ENCODE data around the gene C2orf72. TPM values are rescaled to one million over a fixed set of nuclear protein-coding genes. Genes with fewer than 3 reads are reported as not detected.

Gene C2orf72
- total RNA-seq, 1 experiment from 2014 or later = 0.40 TPM

- no peak overlapping the region for H3K4me3 ChIP-seq (ENCODE audit: low read length)
- ATAC-seq (no peak), DNase-seq (no peak)
- H3K9me2 ChIP-seq (replicated peaks; ENCODE audit: low read length) = no peaks in the 10 kb centered on the region
- no peaks in the 10 kb centered on the region for H3F3A ChIP-seq (ENCODE audit: low read length, unreplicated experiment)
- intact Hi-C loops (cut with micrococcal nuclease) = no loop called here
- H3K79me2 ChIP-seq (ENCODE audit: low read length) = no peaks in the 10 kb centered on the region
- POLR2A ChIA-PET (ENCODE audit: unreplicated experiment) = no interaction called here
- H3K9me3 ChIP-seq (ENCODE audit: low read length) = no peaks in the 10 kb centered on the region
- H3K27ac ChIP-seq (ENCODE audit: low read length) = no peak overlapping the region
- CTCF ChIA-PET = no interaction called here
- H3K4me2 ChIP-seq (ENCODE audit: low read length) = no peak overlapping the region
- no peak overlapping the region for H2AFZ ChIP-seq (ENCODE audit: low read length)
- no peaks in the 10 kb centered on the region for H3K36me3 ChIP-seq (ENCODE audit: low read depth, low read length)
- no peaks in the 10 kb centered on the region for H3K4me1 ChIP-seq (ENCODE audit: insufficient read depth, low read length)
- no peaks in the 10 kb centered on the region for H4K20me1 ChIP-seq (ENCODE audit: low read length)
- TF ChIP-seq EZH2 (IDR thresholded peaks at IDR 0.05; ENCODE audit: low read length, unreplicated experiment) (no peak), CTCF (conservative IDR thresholded peaks at IDR 0.05; ENCODE audit: low read depth, low read length) (no peak), EZH2phosphoT487 (IDR thresholded peaks at IDR 0.05; ENCODE audit: borderline replicate concordance, low read length) (no peak)
- no TSS peak for BruUV-seq (replicated peaks)
- H3K9ac ChIP-seq (ENCODE audit: low read length) = no peak overlapping the region
- H3K27me3 ChIP-seq (ENCODE audit: low read length) = peaks cover 6% of the 10 kb centered on the region
Observed at GRCh38 chr2:231010201-231010730, 27.1 kb upstream of the C2orf72 start.

DNA sequence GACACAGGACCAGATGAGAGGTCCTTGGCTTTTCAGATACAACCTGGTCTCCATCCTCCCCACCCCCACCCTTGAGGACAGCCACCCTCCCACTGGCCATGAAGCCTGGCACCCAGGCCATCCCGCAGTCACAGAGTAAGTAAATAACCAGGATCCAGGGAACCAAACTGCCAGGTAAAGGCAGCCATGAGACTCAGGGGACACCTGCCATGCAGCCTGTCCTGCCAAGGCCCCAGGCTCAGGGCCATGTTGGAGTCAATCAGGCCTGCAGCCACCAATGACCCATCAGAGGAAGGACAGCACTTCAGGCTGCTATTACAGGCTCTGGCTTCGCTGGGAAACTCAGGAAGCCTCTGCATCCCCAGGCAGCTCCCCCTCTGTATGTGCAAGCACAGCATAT is 25.8 kb upstream of the C2orf72 start:
- Histone ChIP-seq H3K4me3 (ENCODE audit: low read length) (no peak overlapping the region), H3K27me3 (ENCODE audit: low read length) (peaks cover 6% of the 10 kb centered on the region), H2AFZ (ENCODE audit: low read length) (no peak overlapping the region), H4K20me1 (ENCODE audit: low read length) (no peaks in the 10 kb centered on the region), H3F3A (ENCODE audit: low read length, unreplicated experiment) (no peaks in the 10 kb centered on the region), H3K36me3 (ENCODE audit: low read depth, low read length) (no peaks in the 10 kb centered on the region), H3K4me1 (ENCODE audit: insufficient read depth, low read length) (no peaks in the 10 kb centered on the region), H3K9ac (ENCODE audit: low read length) (no peak overlapping the region), H3K9me2 (replicated peaks; ENCODE audit: low read length) (no peaks in the 10 kb centered on the region), H3K9me3 (ENCODE audit: low read length) (no peaks in the 10 kb centered on the region), H3K27ac (ENCODE audit: low read length) (no peak overlapping the region), H3K79me2 (ENCODE audit: low read length) (no peaks in the 10 kb centered on the region), H3K4me2 (ENCODE audit: low read length) (no peak overlapping the region)
- CTCF ChIA-PET = no interaction called here
- intact Hi-C loops (cut with micrococcal nuclease) = no loop called here
- ATAC-seq = no peak
- no peak for DNase-seq
- POLR2A ChIA-PET (ENCODE audit: unreplicated experiment) = no interaction called here
- TF ChIP-seq EZH2phosphoT487 (IDR thresholded peaks at IDR 0.05; ENCODE audit: borderline replicate concordance, low read length) = no peak
- BruUV-seq (replicated peaks) = no TSS peak

GRCh38 chr2:231012463-231012862 is 24.9 kb upstream of the C2orf72 start:
- no peak overlapping the region for H3K27ac ChIP-seq (ENCODE audit: low read length)
- intact Hi-C loops (cut with micrococcal nuclease) = no loop called here
- TF ChIP-seq CTCF (conservative IDR thresholded peaks at IDR 0.05; ENCODE audit: low read depth, low read length) (no peak), EZH2 (IDR thresholded peaks at IDR 0.05; ENCODE audit: low read length, unreplicated experiment) (no peak), EZH2phosphoT487 (IDR thresholded peaks at IDR 0.05; ENCODE audit: borderline replicate concordance, low read length) (no peak)
- no peaks in the 10 kb centered on the region for H3F3A ChIP-seq (ENCODE audit: low read length, unreplicated experiment)
- no peak overlapping the region for H3K4me3 ChIP-seq (ENCODE audit: low read length)
- H2AFZ ChIP-seq (ENCODE audit: low read length) = no peak overlapping the region
- no peaks in the 10 kb centered on the region for H4K20me1 ChIP-seq (ENCODE audit: low read length)
- CTCF ChIA-PET = interaction anchor here (0.5 kb wide), 1 partner anchor 854 kb away, joined by 3 read pairs; no protein-coding TSS in a partner anchor
- no peaks in the 10 kb centered on the region for H3K4me1 ChIP-seq (ENCODE audit: insufficient read depth, low read length)
- no peaks in the 10 kb centered on the region for H3K9me3 ChIP-seq (ENCODE audit: low read length)
- DNase-seq (no peak), ATAC-seq (no peak)
- H3K27me3 ChIP-seq (ENCODE audit: low read length) = peaks cover 11% of the 10 kb centered on the region
- POLR2A ChIA-PET (ENCODE audit: unreplicated experiment) = no interaction called here
- no peaks in the 10 kb centered on the region for H3K36me3 ChIP-seq (ENCODE audit: low read depth, low read length)
- no peak overlapping the region for H3K4me2 ChIP-seq (ENCODE audit: low read length)
- no peaks in the 10 kb centered on the region for H3K79me2 ChIP-seq (ENCODE audit: low read length)
- no peaks in the 10 kb centered on the region for H3K9me2 ChIP-seq (replicated peaks; ENCODE audit: low read length)
- H3K9ac ChIP-seq (ENCODE audit: low read length) = no peak overlapping the region
- no TSS peak for BruUV-seq (replicated peaks)
